BLaER1 treated with 17β-estradiol and CSF1 and Interleukin-3, amounts not matched to agents 10 nM and 100 nM (cell line): ENCODE results near the gene ETFA.

Source experiments
- H3K27ac ChIP-seq, 11 experiments: shearing (Covaris generic); formaldehyde crosslinking; 2 replicates each; pipeline ENCODE4 v1.8.1; 2022
- H3K27me3 ChIP-seq, 11 experiments: shearing (Covaris generic); formaldehyde crosslinking; 2 replicates each; pipeline ENCODE4 v1.8.1; 2022
- H3K36me3 ChIP-seq, 11 experiments: shearing (Covaris generic); formaldehyde crosslinking; 2 replicates each; pipeline ENCODE4 v1.8.1; 2022
- H3K4me1 ChIP-seq, 10 experiments: shearing (Covaris generic); formaldehyde crosslinking; 2 replicates each; pipeline ENCODE4 v1.8.1; 2022
- H3K4me2 ChIP-seq, 11 experiments: shearing (Covaris generic); formaldehyde crosslinking; 2 replicates each; pipeline ENCODE4 v1.8.1; 2022
- H3K4me3 ChIP-seq, 10 experiments: shearing (Covaris generic); formaldehyde crosslinking; 2 replicates each; pipeline ENCODE4 v1.8.1; 2022
- H3K9ac ChIP-seq, 11 experiments: shearing (Covaris generic); formaldehyde crosslinking; 2 replicates each; pipeline ENCODE4 v1.8.1; 2022
- H3K9me3 ChIP-seq, 11 experiments: shearing (Covaris generic); formaldehyde crosslinking; replicated peaks in 1 of 11; 2 replicates each; pipeline ENCODE4 v1.8.1; 2022
- H4K20me1 ChIP-seq, 11 experiments: shearing (Covaris generic); formaldehyde crosslinking; 2 replicates each; pipeline ENCODE4 v1.8.1; 2022
- Cebpa-rat ChIP-seq, 11 experiments: shearing (Covaris generic); IDR thresholded peaks; 2 replicates each; pipeline ENCODE4 v1.8.1; 2022

ETFA gene

DNA sequence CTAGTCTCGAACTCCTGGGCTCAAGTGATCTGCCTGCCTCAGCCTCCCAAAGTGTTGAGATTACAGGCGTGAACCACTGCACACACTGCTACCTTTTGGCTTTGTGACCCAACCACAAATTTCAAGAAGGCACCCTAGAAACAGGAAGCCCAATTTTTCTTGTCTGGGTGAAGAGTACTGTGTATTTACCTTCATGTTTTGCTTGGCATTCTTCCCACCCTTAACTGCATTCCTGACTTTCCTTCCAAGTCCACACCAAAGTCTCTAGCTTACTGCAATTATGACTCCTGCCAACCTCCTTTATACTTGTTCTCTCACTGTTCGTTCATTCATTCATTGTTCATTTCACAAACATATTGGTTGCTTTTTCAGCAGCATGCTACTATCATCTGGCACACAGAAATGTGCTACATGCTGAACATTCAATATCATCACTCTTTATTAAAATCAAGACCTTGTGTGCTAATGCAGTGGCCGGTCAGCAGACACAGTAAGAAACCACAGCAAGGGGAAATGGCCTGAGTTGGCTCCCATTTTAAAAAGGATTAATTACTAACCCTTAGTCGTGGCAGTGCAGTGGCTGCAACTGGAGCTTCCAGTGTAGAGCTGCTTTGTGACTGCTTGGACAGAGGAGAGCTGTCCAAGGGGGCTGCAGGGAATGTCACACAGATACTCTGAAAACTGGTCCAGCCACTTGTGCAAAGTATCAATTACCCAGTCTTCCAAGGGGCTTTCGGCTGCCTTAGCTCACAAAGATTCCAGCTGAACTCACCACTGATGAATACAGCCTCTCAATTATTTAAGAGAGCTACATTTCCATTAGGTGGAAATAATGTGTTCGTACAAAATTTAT is 94.0 kb downstream of the ETFA start:
- Histone ChIP-seq H3K4me1 (no peaks in the 10 kb centered on the region), H3K27me3 (no peaks in the 10 kb centered on the region), H3K4me2 (no peak overlapping the region), H4K20me1 (peaks cover 0 to 21% (median 0%) of the 10 kb centered on the region in 11 experiments; a peak in 6 of 22 replicates), H3K36me3 (peaks cover 90 to 97% (median 94%) of the 10 kb centered on the region in 11 experiments), H3K9me3 (peaks cover 0 to 21% (median 15%) of the 10 kb centered on the region in 11 experiments; a peak in 14 of 22 replicates), H3K9ac (no peak overlapping the region), H3K4me3 (no peak overlapping the region), H3K27ac (no peak overlapping the region)
- TF ChIP-seq Cebpa-rat (IDR thresholded peaks at IDR 0.05): no peak

DNA sequence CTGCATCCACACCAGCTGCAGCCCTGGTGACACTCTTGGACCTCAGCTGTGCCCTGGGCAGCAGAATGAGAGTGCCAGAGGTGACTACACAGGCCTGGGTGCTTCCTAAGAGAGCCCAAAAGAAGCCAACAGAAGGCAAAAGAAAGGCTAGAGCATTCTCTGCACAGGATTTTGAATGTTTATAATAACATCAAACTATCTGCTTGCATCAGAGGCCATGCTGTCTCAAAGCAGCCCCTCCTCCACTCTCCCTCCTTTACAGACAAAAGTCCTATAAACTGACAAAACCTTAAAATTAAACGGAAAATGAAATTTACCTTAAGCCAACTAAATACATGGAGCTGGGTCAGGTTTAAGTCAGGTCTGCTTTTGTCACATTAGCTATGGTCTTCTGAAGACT is 95.6 kb downstream of the ETFA start:
- H3K27ac ChIP-seq: no peak overlapping the region
- no peak overlapping the region for H3K4me3 ChIP-seq
- H3K9ac ChIP-seq: no peak overlapping the region
- peaks cover 0 to 17% (median 0%) of the 10 kb centered on the region in 11 experiments; a peak in 6 of 22 replicates for H4K20me1 ChIP-seq
- no peak for TF ChIP-seq Cebpa-rat (IDR thresholded peaks at IDR 0.05)
- H3K9me3 ChIP-seq: peaks cover 0 to 14% (median 8%) of the 10 kb centered on the region in 11 experiments; a peak in 13 of 22 replicates
- peaks cover 95 to 100% (median 97%) of the 10 kb centered on the region in 11 experiments for H3K36me3 ChIP-seq
- H3K4me1 ChIP-seq: no peaks in the 10 kb centered on the region
- no peak overlapping the region for H3K4me2 ChIP-seq
- H3K27me3 ChIP-seq: no peaks in the 10 kb centered on the region

DNA sequence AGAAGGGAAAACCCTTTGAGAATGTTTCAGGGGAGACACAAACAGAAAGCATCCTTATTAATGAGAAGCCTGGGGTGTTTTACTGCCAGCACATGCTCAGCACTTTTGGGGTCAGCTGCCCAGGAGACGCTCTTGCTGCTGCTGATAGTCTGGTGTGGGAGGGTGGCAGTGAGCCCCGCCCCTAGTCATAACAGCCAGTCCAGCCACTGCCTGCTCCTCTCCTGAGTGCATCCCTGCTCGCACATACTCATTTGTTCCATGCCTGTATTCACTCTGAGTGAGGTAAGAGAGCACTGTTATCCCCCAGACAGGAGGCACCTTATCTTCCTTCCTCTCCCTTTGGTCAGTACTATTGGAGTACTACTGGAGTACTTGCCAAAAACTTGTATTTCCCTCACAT is 101.3 kb downstream of the ETFA start:
- H3K4me1 ChIP-seq: peaks cover 0 to 3% (median 0%) of the 10 kb centered on the region in 10 experiments; a peak in 1 of 20 replicates
- H3K4me3 ChIP-seq: no peak overlapping the region
- H3K27ac ChIP-seq: no peak overlapping the region
- TF ChIP-seq Cebpa-rat (IDR thresholded peaks at IDR 0.05): no peak
- H3K27me3 ChIP-seq: no peaks in the 10 kb centered on the region
- no peaks in the 10 kb centered on the region for H3K9me3 ChIP-seq
- no peak overlapping the region for H3K9ac ChIP-seq
- no peak overlapping the region for H3K4me2 ChIP-seq
- peaks cover 59 to 92% (median 82%) of the 10 kb centered on the region in 11 experiments for H3K36me3 ChIP-seq
- peaks cover 0 to 18% (median 0%) of the 10 kb centered on the region in 11 experiments; a peak in 3 of 22 replicates for H4K20me1 ChIP-seq

GRCh38 chr15:76209523-76209922 is 101.7 kb downstream of the ETFA start:
- Histone ChIP-seq H3K27me3 (no peaks in the 10 kb centered on the region), H3K36me3 (peaks cover 55 to 88% (median 78%) of the 10 kb centered on the region in 11 experiments), H3K9me3 (no peaks in the 10 kb centered on the region), H3K4me3 (no peak overlapping the region), H3K4me1 (peaks cover 0 to 3% (median 0%) of the 10 kb centered on the region in 10 experiments; a peak in 1 of 20 replicates), H3K27ac (no peak overlapping the region), H3K4me2 (no peak overlapping the region), H4K20me1 (peaks cover 0 to 18% (median 0%) of the 10 kb centered on the region in 11 experiments; a peak in 3 of 22 replicates), H3K9ac (no peak overlapping the region)
- TF ChIP-seq Cebpa-rat (IDR thresholded peaks at IDR 0.05): no peak

DNA sequence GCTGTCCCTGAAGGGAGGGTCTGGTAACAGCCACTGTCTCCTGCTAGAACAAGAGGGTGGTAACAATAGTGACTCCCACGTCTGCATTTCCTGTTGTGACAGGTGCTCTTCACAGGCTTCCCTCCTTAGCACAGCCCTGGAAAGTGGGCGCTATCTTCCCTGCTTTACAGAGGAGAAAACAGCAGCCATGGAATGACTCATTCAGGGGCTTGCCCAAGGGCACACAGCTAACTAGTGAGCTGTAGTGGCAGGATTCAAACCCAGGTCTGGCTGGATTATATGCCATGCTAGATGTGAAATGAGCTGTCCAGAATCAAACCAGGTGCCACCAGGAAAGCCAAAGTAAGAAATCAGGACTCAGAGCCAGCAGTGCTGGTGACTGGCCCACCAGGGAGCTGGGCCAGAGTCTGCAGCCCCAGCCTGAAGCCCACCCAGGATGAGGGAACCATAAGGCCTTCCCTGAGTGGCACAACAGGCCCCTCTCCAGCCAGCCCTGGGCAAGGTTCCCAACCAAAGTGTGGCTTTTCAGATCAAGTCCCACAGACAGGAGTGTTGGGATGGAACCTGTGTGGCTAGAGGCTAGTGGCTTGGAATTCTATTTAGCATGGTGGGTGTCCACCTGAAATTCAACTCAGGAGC is 102.4 kb downstream of the ETFA start:
- Histone ChIP-seq H3K27ac (no peak overlapping the region), H3K36me3 (peaks cover 49 to 82% (median 72%) of the 10 kb centered on the region in 11 experiments), H3K4me3 (no peak overlapping the region), H3K4me1 (peaks cover 0 to 3% (median 0%) of the 10 kb centered on the region in 10 experiments; a peak in 1 of 20 replicates), H4K20me1 (peaks cover 0 to 20% (median 0%) of the 10 kb centered on the region in 11 experiments; a peak in 4 of 22 replicates), H3K9ac (no peak overlapping the region), H3K9me3 (no peaks in the 10 kb centered on the region), H3K27me3 (no peaks in the 10 kb centered on the region), H3K4me2 (no peak overlapping the region)
- TF ChIP-seq Cebpa-rat (IDR thresholded peaks at IDR 0.05): no peak

- Histone ChIP-seq H3K27ac (no peak overlapping the region), H3K4me1 (peaks cover 0 to 3% (median 0%) of the 10 kb centered on the region in 10 experiments; a peak in 1 of 20 replicates), H3K36me3 (peaks cover 42 to 75% (median 65%) of the 10 kb centered on the region in 11 experiments), H3K27me3 (no peaks in the 10 kb centered on the region), H4K20me1 (peaks cover 0 to 20% (median 0%) of the 10 kb centered on the region in 11 experiments; a peak in 4 of 22 replicates), H3K4me3 (no peak overlapping the region), H3K9me3 (no peaks in the 10 kb centered on the region), H3K4me2 (no peak overlapping the region), H3K9ac (no peak overlapping the region)
- TF ChIP-seq Cebpa-rat (IDR thresholded peaks at IDR 0.05): no peak
Measured at GRCh38 chr15:76208084-76208785, 103.0 kb downstream of the ETFA start.

GRCh38 chr15:76206325-76206976 is 104.8 kb downstream of the ETFA start:
- Histone ChIP-seq H3K4me3 (no peak overlapping the region), H3K9me3 (no peaks in the 10 kb centered on the region), H3K9ac (no peak overlapping the region), H3K4me2 (no peak overlapping the region), H3K36me3 (peaks cover 24 to 57% (median 49%) of the 10 kb centered on the region in 11 experiments), H3K4me1 (peaks cover 0 to 3% (median 0%) of the 10 kb centered on the region in 10 experiments; a peak in 1 of 20 replicates), H3K27me3 (no peaks in the 10 kb centered on the region), H3K27ac (no peak overlapping the region), H4K20me1 (peaks cover 0 to 30% (median 0%) of the 10 kb centered on the region in 11 experiments; a peak in 6 of 22 replicates)
- TF ChIP-seq Cebpa-rat (IDR thresholded peaks at IDR 0.05): no peak

GRCh38 chr15:76204916-76205460 is 106.3 kb downstream of the ETFA start:
- Histone ChIP-seq H3K27ac (no peak overlapping the region), H3K4me1 (peaks cover 0 to 3% (median 0%) of the 10 kb centered on the region in 10 experiments; a peak in 1 of 20 replicates), H3K27me3 (no peaks in the 10 kb centered on the region), H4K20me1 (peaks cover 0 to 42% (median 0%) of the 10 kb centered on the region in 11 experiments; a peak in 6 of 22 replicates), H3K9ac (no peak overlapping the region), H3K9me3 (no peaks in the 10 kb centered on the region), H3K4me3 (no peak overlapping the region), H3K4me2 (no peak overlapping the region), H3K36me3 (peaks cover 11 to 42% (median 34%) of the 10 kb centered on the region in 11 experiments; a peak in 21 of 22 replicates)
- no peak for TF ChIP-seq Cebpa-rat (IDR thresholded peaks at IDR 0.05)
